GM03348 (cell line): ENCODE results near the gene SLC7A8.
"Not testable (repeated sequence)": the region's sequence is repeated elsewhere in the genome, so short reads cannot be mapped to it uniquely, and the experiment has no call there.

Experiments
- DNase-seq: peaks from one replicate; pipeline ENCODE4 v3.0.0; 2012; ENCODE audit warnings: low spot score

SLC7A8 gene

DNA sequence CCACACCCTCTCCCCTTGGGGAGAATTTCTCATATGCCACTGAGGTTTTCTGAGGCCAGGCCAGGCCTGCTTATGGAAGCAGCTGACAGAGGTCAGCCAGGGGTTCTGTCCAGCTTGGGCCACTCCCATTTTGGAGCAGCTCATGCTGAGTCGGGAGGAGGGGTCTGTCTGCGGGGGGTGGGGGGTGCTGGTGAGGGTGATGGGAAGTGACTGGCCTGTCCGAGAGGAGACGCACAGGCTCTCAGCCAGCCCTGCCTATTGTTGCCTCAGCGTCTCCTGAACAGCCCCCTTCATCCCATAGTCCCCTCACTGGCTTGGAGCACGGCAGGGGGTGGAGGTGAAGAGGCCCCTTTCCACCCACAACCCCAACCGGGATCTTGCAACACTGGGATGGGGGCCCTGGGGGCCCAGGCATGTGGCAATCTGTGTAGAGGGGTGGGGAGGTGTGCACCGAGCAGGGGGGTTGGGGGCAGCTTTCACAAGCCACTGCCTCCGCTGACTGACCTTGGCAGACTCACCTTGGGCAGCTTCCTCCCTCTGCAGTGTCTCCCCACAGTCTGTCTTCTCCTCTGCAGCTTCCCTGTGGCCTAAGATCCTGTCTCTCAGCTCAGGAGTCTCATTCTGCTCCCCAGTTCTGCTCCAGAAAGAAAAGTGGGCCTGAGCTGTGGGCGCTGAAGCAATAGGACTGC lies 69.9 kb downstream of the SLC7A8 start:
- no peak for DNase-seq

DNA sequence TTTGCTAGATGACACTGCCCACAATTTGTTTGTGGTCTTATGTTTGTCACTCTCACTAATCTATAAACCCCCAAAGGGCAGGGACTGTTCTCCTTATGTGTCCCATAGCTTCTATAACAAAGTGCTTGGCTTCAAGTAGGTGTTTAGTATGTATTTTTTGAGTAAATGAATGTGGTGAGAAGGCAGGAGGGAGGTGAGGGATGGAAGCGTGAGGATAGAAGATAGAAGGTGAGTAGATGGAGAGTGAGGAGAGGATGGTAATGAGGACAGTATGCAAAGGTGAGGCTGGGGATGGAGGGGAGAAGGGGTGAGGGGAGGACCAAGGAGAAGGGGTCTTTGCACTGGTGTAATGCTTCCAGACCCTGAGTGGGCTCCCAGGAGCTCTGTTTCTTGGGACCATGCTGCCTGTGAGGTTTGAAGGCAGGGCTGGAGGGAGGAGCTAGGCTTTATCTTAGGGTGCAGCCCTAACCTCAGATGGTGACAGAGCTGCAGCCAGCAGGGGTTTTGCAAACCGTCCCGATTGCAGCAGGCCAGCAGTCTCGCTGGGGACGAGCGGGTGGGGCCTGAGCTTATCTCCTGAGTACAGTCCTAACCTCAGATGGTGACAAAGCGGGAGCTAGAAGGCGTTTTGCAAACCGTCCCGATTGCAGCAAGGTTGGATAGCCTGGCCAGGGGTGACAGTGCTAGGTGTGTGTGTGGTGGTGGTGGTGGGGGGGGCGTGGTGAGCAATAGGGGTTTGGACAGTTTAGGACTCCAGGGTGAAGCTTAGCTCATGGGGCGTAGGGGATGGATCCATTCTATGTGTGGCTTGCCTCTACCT lies 70.9 kb downstream of the SLC7A8 start:
- no peak for DNase-seq

DNA sequence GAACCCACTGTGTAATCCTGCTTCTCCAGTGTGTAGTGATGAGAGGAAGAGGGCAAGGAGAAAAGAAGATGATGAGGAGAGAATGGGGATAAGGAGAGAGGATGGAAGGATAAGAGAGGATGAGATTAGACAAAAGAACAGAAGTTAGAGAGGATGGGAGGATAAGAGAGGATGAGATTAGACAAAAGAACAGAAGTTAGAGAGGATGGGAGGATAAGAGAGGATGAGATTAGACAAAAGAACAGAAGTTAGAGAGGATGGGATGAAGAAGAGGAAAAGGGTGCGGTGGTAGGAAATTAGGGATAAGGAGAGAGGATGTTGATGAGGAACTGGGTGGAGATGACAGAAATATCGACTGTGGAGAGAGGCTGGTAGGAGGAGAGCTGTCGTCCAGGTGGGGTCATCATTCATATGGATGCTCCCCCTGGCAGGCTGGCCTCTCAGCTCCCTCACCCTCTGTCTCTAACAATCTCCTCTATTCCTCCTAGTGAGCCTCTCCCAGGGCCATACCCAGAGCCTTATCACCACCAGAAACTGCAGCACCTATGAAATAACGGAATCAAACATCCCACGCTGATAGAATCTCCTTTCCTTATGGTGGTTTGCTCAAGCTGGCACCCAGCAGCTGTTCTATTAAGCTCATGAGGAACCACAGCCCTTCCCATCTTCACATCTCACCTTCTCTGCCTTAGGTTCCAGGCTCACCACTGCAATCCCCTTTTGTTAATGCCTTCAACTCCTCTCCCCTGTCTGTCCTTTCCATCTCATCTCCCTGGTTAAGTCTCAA lies 72.7 kb downstream of the SLC7A8 start:
- DNase-seq: no peak

DNA sequence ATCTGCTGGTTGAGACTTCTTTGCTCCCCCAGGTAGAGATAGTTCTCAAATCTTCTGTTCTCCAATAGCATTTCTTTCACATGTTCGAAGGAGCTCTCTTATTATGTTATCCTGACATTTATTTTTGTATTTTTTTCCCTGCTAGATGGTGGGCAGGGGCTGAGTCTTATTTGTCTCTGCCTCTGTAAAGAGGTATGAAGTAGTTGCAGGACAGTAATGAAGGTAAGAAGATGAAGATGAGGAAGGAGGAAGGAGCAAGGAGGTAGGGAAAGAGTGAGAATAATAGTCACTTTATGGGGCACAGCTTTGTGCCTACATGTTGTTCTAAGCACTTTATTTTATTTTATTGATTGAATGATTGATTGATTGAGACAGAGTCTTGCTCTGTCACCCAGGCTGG lies 73.7 kb downstream of the SLC7A8 start:
- DNase-seq: no peak

DNA sequence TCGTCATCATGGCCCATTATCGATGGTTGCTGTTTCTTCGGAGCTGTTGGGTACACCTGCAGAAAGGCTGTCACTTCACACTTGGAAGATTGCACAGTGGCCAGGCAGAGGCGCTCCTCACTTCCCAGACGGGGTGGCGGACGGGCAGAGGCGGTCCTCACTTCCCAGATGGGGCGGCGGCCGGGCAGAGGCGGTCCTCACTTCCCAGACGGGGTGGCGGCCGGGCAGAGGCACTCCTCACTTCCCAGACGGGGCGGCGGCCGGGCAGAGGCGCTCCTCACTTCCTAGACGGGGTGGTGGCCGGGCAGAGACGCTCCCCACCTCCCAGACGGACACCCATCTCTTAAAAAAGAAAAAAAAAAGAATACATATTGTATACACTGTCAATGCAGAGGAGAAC lies 75.3 kb downstream of the SLC7A8 start:
- DNase-seq: not testable (repeated sequence)

DNA sequence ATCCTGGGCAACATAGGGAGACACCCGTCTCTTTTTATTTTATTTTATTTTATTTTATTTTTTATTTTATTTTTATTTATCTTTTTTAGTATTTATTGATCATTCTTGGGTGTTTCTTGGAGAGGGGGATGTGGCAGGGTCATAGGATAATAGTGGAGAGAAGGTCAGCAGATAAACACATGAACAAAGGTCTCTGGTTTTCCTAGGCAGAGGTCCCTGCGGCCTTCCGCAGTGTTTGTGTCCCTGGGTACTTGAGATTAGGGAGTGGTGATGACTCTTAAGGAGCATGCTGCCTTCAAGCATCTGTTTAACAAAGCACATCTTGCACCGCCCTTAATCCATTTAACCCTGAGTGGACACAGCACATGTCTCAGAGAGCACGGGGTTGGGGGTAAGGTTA lies 75.8 kb downstream of the SLC7A8 start:
- DNase-seq: not testable (repeated sequence)

DNA sequence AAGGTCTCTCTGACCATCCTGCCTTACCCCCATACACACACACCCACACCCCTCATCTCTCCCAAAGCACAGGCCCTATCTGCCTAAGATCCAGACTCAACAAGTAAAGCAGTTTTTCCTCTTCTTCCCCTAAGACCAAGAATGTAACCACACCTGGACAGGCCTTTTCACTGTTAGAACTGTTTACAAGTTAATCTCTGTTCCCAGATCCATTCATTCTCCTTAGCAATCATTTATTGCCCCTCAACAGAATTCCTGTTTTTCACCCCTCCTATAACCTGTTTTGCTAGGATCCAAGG lies 76.8 kb downstream of the SLC7A8 start:
- DNase-seq: no peak

DNA sequence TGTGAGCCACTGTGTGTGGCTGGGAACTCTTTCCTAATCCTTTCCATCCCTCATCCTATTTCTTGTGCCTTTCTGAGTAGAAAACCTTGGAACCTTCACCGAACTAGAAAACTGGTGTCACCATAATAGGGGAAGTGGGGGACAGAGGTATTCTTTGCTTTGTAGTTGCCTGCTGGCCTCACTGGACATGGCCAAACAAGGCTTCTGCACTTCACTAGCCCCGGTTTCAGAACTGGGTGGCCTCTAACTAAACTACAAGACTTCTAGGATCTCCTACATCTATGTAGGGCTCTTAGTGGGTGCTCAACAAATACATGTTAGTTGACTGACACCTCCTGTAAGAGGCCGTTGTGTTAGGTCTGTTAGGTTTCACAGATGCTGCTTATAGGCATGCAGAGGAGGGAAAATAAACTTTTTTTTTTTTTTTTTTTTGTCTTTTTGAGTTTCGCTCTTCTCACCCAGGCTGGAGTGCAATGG lies 78.1 kb downstream of the SLC7A8 start:
- no peak for DNase-seq

DNA sequence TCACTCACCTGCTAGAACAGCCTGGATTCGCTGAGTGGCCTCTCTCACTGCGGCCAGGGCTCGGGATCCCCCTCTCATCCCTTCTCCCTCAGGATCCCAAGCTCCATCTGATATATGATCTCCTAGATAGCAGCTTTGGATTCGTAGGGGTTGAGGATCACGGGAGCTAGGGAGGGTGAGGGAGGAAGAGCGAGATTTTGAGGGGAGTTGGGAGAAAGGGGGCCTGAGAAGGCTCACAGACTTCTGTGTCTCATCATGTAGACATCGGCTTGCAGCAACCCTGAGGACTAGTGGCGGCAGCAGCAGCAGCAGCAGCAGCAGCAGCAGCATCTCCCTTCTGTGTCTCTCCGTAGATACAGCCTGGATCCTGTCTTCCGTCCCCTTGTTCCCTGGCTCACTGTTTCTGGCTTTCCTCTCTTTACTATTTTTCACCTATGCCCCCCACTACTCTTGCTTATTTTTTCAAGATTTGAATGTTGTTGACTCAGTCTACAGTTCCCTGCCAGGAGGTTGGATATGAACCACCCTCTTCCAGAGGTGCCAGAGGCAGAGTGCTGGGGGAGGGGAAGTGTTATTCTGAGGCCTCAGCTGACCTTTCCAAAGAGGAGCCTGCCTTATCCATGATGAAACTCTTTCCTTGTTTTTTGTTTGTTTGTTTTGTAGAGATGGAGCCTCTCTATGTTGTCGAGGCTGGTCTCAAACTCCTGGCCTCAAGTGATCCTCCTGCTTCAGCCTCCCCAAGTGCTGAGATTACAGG lies 78.7 kb downstream of the SLC7A8 start, which contains the start of gene CIROP:
CIROP (minus strand) TSS at position 399 of the 757 bp plus-strand sequence; CDS start at position 330, 69 bp downstream.
- DNase-seq: no peak

DNA sequence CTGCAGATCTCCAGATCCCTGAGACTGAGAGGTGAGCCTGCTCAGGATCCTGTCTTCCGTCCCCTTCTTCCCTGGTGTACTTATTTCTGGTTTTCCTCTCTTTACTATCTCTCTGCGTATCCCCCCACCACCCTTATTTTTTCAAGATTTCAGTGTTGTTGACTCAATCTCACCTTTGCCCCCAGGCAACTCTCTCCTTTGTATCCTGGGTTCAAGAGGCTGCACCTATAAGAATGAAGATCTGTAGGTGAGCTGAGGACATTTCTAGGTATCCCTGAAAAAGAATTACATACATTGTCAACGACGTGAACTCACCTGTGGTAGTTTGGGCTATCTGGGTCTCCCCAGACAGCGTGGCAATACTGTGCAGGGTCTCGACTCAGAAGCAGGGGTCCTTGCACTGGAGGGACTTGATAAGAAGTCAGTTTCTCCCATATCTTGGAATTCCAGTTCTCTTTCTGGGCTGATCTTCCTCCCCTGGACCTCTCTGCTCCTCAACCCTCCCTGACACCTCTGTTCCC lies 79.3 kb downstream of the SLC7A8 start:
- no peak for DNase-seq

DNA sequence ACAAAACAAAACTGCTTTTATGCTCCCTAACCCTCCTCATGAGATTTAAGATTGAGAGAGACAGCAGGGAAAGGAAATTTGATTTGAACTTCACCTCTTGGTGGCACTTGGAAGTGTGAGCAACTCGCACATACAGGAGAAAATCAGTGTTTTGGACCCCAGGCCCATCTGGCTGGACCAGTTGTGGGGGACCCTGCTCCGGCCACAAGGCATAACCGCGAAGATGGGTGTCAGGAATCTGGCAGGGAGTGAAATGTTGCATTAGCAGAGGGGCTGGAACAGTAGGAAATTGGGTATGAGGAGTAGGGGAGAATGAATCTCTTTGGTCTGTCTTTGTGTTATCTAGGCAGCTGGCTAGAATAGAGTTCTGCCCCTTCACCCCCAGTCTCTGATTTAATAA lies 79.9 kb downstream of the SLC7A8 start:
- DNase-seq: no peak

DNA sequence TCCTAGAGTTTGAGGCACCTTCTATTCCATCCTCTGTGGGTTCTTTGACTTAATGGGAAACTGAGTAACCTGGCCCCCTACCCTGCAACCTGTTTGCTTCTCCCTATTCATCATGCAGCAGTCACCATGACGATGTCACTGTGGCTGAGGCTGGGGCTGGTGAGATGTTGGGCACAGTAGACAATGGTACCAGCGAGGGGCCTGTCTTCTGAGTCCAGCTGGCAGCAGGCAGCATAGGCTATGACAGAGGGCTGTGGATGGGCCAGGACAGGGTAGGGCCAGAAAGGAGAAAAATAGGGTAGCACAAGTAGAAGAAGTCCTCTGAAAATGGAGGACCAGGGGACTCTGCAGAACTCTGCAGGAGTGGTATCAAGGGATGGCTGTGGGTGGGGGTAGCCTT lies 80.7 kb downstream of the SLC7A8 start:
- no peak for DNase-seq

DNA sequence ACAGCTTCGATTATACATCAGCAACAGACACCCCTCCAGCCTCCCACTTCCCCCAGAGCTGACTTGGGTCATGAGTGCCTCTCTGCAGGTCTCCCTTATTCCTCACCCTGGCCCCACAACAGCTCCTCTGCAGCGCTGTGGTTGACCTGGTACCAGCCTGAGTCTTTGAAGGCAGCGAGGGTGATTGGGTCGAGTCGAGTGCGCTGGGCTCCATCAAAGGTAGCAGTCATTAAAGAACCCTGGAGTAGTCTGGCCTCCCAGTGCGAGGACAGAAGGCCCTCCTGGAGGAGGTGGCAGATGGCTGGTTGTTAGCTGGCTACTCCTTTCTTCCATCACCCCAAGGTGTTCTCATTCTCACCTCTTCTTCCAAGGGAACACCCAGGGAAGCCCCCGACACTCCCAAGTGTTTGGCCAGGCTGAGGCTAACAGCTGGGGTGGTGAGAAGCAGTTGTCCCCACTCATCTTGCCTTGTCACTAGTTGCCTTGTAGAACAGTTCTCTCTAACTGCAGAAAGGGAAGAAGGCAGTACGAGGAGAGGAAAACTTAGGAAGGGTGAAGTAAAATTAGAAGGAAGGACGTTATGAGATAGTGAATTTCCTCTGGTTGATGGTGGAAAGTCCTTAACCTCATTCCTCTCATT lies 81.4 kb downstream of the SLC7A8 start:
- no peak for DNase-seq

DNA sequence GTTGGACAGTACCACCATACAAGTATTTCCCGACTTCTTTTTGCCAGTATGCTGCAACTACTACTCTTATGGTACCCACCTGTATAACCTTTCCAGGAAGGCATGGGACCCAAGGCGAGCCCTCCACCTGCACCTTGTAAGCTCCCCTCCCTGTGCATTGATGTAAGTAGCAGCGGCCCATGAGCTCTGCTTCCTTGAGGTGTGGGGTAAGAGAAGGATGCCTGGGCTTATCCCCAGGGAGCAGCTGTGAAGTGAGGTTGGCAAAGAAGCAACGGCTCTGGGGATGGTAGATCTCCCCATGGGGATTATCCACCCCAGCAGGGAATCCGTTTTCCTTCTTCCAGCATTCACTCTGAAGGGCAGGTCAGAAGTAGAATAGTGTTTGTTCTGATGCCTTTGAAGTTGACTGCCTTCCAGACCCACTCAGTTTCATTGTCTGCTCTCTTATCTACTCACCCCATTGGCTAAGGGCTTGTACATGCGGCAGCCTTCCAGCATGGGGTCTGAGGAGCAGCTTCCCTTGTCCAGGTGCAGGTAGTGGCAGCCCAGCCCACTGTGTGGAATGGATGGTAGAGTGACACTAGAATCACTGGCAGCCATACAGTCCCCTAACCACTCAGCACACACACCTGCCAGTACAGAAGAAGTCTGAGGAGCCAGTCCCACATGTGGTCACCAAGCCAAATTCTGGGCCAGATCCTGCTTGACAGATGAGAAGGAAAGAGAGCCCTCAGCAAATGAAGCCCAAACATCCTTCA lies 82.1 kb downstream of the SLC7A8 start:
- no peak for DNase-seq

DNA sequence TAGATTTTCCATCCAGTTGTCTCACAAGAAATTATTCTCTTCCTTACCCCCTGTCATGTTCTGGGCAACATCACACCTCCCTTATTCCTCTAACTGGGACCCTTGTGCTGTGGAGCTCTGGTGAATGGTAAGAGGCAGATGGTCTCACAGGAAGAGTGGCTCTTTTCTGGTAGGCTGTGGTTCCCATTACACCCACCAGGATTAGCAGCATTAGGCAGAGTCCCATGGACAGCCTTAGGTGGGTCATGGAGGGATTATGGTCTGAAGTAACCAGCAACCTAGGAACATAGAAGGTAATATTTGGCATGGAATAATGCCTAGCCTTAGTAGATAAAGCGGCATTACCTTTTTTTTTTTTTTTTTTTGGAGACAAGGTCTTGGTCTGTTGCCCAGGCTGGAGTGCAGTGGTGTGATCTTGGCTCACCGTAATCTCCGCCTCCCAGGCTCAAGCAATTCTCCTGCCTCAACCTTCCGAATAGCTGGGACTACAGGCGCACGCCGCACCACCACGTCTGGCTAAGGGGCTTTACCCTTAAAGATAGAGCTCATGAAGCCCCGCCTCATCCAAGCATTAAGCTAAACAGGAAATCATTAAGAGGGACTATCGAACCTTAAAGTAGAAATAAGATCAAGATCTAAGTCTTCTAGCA lies 84.1 kb downstream of the SLC7A8 start:
- DNase-seq: no peak

DNA sequence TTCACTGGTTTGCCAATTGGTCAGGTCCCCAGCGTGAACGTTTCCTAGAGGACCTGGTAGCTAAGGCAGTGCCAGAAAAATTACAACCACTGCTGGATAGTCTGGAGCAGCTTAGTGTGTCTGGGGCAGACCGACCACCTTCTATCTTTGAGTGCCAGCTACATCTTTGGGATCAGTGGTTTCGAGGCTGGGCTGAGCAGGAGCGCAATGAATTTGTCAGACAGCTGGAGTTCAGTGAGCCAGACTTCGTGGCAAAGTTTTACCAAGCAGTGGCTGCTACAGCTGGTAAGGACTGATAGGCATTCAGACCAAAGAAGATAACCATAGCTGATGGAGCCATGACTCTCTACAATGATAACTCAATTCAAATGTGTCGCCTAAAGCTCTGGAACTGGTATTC lies 85.7 kb downstream of the SLC7A8 start:
- DNase-seq: no peak

DNA sequence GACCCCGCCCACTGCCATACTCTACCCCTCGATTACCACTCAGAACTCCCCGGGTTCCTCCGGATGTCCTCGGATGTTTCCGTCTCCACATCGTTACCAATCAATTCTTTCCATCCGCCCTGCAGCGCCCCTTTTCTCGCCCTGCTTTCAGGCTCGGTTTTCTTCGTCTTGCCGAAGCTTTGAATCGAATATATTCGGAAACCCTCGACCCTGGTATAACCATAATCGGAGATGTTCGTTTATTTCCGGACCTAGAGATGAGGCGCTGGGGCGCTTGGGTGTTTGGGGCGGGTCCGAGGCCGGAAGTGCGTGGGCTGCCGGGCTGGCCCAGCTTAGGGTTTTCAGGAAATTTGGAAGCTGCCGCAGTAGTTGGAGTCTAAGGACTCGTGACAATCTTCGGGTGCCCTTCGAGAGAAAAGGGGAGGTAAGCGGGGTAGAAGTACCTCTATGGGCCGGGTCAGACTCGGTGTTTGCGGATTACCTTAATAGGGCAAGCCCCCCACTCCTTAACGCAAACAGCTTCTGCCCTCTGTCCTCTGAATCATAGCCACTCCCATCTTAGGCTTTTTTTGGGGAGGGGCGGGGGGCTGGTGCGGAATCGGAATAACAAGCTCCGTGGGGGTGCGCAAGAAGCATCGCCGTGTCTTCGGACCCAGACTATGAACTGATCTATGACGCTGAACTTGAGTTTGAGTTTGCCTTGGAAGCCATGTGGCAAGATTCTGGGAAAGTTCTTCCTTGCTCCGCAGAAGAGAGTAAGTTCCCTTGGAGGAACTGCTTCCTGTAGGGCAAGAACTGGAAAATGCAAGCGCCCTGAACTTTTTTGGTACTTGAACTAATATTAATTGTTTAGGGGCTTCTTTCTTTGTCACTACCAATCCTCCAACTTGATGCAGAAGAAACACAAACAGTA lies 88.0 kb downstream of the SLC7A8 start, which contains the start of gene C14orf119:
C14orf119 (plus strand) TSS at position 310 of the 913 bp plus-strand sequence. CDS start 2,154 bp downstream, outside the sequence.
- peak; percentile 98 for DNase-seq

DNA sequence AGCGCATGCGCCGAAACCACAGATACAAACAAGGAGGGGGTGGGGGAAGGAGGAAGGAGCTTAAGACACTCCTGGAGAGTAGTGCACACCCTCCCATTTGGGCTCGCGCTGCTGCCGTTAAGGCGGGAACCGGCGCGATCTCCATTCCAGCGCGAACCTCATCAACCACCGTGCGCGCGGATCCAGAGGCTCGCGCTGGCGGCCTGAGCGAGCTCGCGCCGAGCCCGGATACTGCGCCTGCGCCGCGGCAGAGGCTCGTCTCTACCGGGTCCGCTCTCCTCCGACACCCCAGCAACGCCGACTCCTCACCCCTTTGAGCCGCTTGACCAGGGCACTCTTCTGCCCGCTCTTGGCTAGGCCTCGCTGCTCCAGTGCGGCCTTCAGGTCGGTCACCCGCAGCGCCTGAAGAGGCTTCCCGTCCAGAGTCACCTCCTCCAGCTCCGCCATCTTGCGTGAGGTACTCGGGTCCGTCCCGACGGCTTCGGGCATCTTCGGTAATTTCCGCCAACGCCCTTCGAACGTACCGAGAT lies 88.7 kb downstream of the SLC7A8 start, which contains the start of gene ACIN1:
ACIN1 (minus strand) TSS at position 471 of the 530 bp plus-strand sequence; CDS start at position 447, 24 bp downstream.
- DNase-seq: peak; percentile 85
